DND-41 (cell line): ENCODE data around the gene ANAPC13.

Experiments used
- ATAC-seq: fragments of 200-7000 bp; cut with Tn5 transposase; 3 replicates; pipeline ENCODE4 v1.9.1; 2021; ENCODE audit warnings: low read depth; ENCODE audit not compliant: insufficient read depth
- DNase-seq: peaks from one replicate; pipeline ENCODE4 v3.0.0-alpha.2; 2020
- H2AFZ ChIP-seq: 2 replicates; pipeline ENCODE4 v1.6.0; 2012; ENCODE audit warnings: low read depth, low read length
- H3K27ac ChIP-seq: 2 replicates; pipeline ENCODE4 v1.5.1; 2012; ENCODE audit warnings: low read length, inconsistent platforms
- H3K27me3 ChIP-seq: fragments of 200-600 bp; sonication (generic); 2 replicates; pipeline ENCODE4 v1.6.0; 2012; ENCODE audit warnings: low read length, mild to moderate bottlenecking, inconsistent platforms; ENCODE audit not compliant: insufficient read depth, poor library complexity
- H3K36me3 ChIP-seq: 2 replicates; pipeline ENCODE4 v1.5.1; 2012; ENCODE audit warnings: low read length, inconsistent platforms; ENCODE audit not compliant: insufficient read depth
- H3K4me1 ChIP-seq: 2 replicates; pipeline ENCODE4 v1.5.1; 2012; ENCODE audit warnings: mild to moderate bottlenecking, low read length; ENCODE audit not compliant: insufficient read depth
- H3K4me2 ChIP-seq: 2 replicates; pipeline ENCODE4 v1.6.0; 2012; ENCODE audit warnings: mild to moderate bottlenecking, moderate library complexity, low read length, inconsistent platforms; ENCODE audit not compliant: insufficient read depth
- H3K4me3 ChIP-seq, 2 experiments: fragments of 200-600 bp in 1 of 2; shearing (Covaris generic) in 1 of 2; 2 replicates each; pipeline ENCODE4 v1.5.1; 2012 to 2016; ENCODE audit warnings: inconsistent platforms in 2 of 2, low read length in 2 of 2, mild to moderate bottlenecking in 2 of 2, low read depth in 1 of 2, moderate library complexity in 1 of 2
- H3K79me2 ChIP-seq: 2 replicates; pipeline ENCODE4 v1.6.0; 2012; ENCODE audit warnings: low read length, inconsistent platforms; ENCODE audit not compliant: insufficient read depth
- H3K9ac ChIP-seq: 2 replicates; pipeline ENCODE4 v1.6.0; 2012; ENCODE audit warnings: low read depth, mild to moderate bottlenecking, inconsistent platforms, low read length, moderate library complexity
- H3K9me3 ChIP-seq: 2 replicates; pipeline ENCODE4 v1.5.1; 2012; ENCODE audit warnings: low read length, moderate library complexity, mild to moderate bottlenecking, inconsistent platforms; ENCODE audit not compliant: insufficient read depth, severe bottlenecking
- H4K20me1 ChIP-seq: 2 replicates; pipeline ENCODE4 v1.6.0; 2012; ENCODE audit warnings: low read length; ENCODE audit not compliant: insufficient read depth
- EZH2 ChIP-seq: IDR thresholded peaks from 3 replicates; pipeline ENCODE4 v1.6.1; 2012; ENCODE audit warnings: borderline replicate concordance, low read depth, mild to moderate bottlenecking, moderate library complexity, low read length, inconsistent platforms; ENCODE audit not compliant: severe bottlenecking
- TF ChIP-seq, protein P1 (sequence below): IDR thresholded peaks from 2 replicates; pipeline ENCODE4 v1.5.1; 2012; ENCODE audit warnings: borderline replicate concordance, low read length, moderate library complexity, mild to moderate bottlenecking; ENCODE audit not compliant: poor library complexity, severe bottlenecking; ENCODE audit errors: extremely low read depth

The ANAPC13 gene

DNA sequence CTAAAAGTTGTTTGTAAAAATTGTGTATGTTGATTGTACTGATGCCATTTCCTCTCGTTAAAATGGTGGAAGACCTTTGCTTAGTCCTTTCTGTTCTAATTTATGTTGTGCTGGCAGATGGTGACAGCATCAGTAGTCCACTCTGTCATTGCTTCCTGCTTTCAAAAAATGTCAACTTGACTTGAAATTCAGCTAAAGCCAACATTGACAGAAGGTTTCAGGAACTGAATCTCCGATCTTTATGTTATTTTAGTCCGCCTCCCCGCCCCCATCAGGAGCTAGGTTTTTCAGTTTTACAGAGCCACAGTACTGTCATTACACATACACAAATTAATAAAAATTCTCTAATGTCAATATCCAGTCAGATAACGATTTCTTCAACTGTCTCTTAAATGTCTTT, 1.6 kb upstream of the ANAPC13 start:
- Histone ChIP-seq H3K4me2 (peak overlapping the region; percentile 78), H4K20me1 (no peaks in the 10 kb centered on the region), H3K27ac (peak overlapping the region; percentile 92), H2AFZ (no peak overlapping the region), H3K36me3 (peaks cover 18% of the 10 kb centered on the region), H3K9me3 (no peaks in the 10 kb centered on the region), H3K4me3 (peak overlapping the region; percentile 88 to 91; a peak in 3 of 4 replicates), H3K27me3 (no peaks in the 10 kb centered on the region), H3K4me1 (peaks cover 39% of the 10 kb centered on the region), H3K9ac (peak overlapping the region; percentile 94), H3K79me2 (peaks cover 87% of the 10 kb centered on the region)
- ATAC-seq: no peak
- TF ChIP-seq, protein P1, sequence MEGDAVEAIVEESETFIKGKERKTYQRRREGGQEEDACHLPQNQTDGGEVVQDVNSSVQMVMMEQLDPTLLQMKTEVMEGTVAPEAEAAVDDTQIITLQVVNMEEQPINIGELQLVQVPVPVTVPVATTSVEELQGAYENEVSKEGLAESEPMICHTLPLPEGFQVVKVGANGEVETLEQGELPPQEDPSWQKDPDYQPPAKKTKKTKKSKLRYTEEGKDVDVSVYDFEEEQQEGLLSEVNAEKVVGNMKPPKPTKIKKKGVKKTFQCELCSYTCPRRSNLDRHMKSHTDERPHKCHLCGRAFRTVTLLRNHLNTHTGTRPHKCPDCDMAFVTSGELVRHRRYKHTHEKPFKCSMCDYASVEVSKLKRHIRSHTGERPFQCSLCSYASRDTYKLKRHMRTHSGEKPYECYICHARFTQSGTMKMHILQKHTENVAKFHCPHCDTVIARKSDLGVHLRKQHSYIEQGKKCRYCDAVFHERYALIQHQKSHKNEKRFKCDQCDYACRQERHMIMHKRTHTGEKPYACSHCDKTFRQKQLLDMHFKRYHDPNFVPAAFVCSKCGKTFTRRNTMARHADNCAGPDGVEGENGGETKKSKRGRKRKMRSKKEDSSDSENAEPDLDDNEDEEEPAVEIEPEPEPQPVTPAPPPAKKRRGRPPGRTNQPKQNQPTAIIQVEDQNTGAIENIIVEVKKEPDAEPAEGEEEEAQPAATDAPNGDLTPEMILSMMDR: no peak
- no peak for TF ChIP-seq EZH2
- DNase-seq: no peak

DNA sequence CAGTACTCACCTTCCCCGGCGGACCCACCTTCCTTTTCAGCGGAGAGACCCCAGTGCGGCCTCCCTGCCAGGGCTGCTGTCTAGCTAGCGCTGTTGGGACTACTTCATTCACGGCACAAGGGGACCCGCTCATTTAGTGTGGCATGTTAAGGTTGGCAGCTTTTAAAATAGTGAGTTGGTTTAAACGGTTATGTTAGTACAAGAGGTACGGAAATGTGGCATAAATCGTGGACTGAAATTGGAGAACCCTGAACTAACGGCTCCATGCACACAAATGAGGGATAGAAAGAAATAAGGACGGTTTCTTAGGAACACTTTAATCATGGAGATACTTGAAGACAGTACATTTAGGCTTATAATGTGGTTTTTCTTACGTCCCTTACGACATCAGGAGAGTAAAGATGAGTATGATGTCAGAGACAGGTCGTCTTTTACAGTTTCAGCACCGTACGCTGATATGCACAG, 824 bp upstream of the ANAPC13 start:
- Histone ChIP-seq H3K79me2 (peaks cover 81% of the 10 kb centered on the region), H3K9me3 (no peaks in the 10 kb centered on the region), H2AFZ (peak overlapping the region; percentile 75), H3K27me3 (no peaks in the 10 kb centered on the region), H3K27ac (peak overlapping the region; percentile 92), H3K36me3 (peaks cover 25% of the 10 kb centered on the region), H3K4me1 (peaks cover 39% of the 10 kb centered on the region), H4K20me1 (no peaks in the 10 kb centered on the region), H3K4me3 (peak overlapping the region; percentile 88 to 91), H3K4me2 (peak overlapping the region; percentile 78), H3K9ac (peak overlapping the region; percentile 94)
- DNase-seq (peak; percentile 46), ATAC-seq (peak; percentile 39)
- TF ChIP-seq, protein P1: no peak
- TF ChIP-seq EZH2: no peak

DNA sequence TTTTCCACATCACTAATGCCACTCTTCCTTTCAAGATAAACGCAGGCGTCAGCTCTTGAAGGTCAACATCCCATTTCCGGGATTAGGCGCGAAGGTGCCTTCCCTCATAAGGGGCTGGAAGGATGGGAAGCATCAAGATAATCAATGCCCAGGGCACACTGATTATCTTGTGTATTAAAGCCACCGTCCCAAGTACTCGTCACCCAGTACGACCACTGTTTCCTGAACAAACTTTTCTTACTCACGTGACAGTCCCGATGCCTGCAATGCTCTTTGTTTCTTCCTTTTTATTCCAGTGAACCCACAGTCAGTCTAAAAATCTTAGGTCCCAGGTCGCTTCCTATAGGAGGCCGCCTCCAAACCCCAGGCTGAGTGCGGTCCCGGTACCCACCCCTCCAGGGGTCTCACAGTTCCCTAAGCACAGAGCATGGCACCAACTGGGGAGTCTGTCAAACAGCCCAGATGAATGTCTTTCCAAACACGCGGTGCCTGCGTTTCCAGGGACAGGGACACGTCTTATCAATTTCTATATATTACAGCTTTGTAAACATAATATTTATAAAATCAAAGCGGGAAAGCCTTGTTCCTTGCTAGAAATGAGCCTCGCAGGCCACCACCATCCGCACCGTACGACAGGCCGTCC, 589 bp downstream of the ANAPC13 start:
- no peaks in the 10 kb centered on the region for H3K27me3 ChIP-seq
- peaks cover 37% of the 10 kb centered on the region for H3K4me1 ChIP-seq
- H3K79me2 ChIP-seq: peaks cover 67% of the 10 kb centered on the region
- peaks cover 40% of the 10 kb centered on the region for H3K36me3 ChIP-seq
- ATAC-seq (peak; percentile 36), DNase-seq (no peak)
- no peaks in the 10 kb centered on the region for H3K9me3 ChIP-seq
- TF ChIP-seq, protein P1: no peak
- no peak for TF ChIP-seq EZH2
- H2AFZ ChIP-seq: peak overlapping the region; percentile 79
- peak overlapping the region; percentile 75 for H3K4me2 ChIP-seq
- peak overlapping the region; percentile 92 for H3K27ac ChIP-seq
- H4K20me1 ChIP-seq: no peaks in the 10 kb centered on the region
- H3K4me3 ChIP-seq: peak overlapping the region; percentile 88 to 91
- H3K9ac ChIP-seq: peak overlapping the region; percentile 94
